HG02981 (cell line): ENCODE data around the gene SLC38A4.
"Not testable (repeated sequence)": the region's sequence is repeated elsewhere in the genome, so short reads cannot be mapped to it uniquely, and the experiment has no call there.

Source experiments
- ATAC-seq: cut with Tn5 transposase; IDR thresholded peaks from one replicate; pipeline ENCODE4 v1.9.1; 2021; ENCODE audit warnings: mild to moderate bottlenecking, moderate library complexity; ENCODE audit not compliant: unreplicated experiment

SLC38A4 gene

GRCh38 chr12:46825591-46826414, at the start of gene SLC38A4:
Gene SLC38A4, minus strand, starts transcription at chr12:46825997. Its CDS starts 32,926 bp downstream, at chr12:46793071.
- no peak for ATAC-seq

GRCh38 chr12:46875095-46875494, 49.3 kb upstream of the SLC38A4 start:
- no peak for ATAC-seq

GRCh38 chr12:46874642-46875041, 48.8 kb upstream of the SLC38A4 start:
- no peak for ATAC-seq

- ATAC-seq, result no peak
Measured at GRCh38 chr12:46872135-46872534, 46.3 kb upstream of the SLC38A4 start.

- no peak for ATAC-seq
Measured at GRCh38 chr12:46865311-46865710, 39.5 kb upstream of the SLC38A4 start.

- no peak for ATAC-seq
Measured at GRCh38 chr12:46858368-46858767, 32.6 kb upstream of the SLC38A4 start.

GRCh38 chr12:46857486-46857885, 31.7 kb upstream of the SLC38A4 start:
- no peak for ATAC-seq

- ATAC-seq, result no peak
Measured at GRCh38 chr12:46855760-46856159, 30.0 kb upstream of the SLC38A4 start.

- ATAC-seq, result not testable (repeated sequence)
Measured at GRCh38 chr12:46854188-46854587, 28.4 kb upstream of the SLC38A4 start.

GRCh38 chr12:46848792-46849191, 23.0 kb upstream of the SLC38A4 start:
- ATAC-seq, result not testable (repeated sequence)

GRCh38 chr12:46847001-46847400, 21.2 kb upstream of the SLC38A4 start:
- no peak for ATAC-seq

- no peak for ATAC-seq
Measured at GRCh38 chr12:46843811-46844210, 18.0 kb upstream of the SLC38A4 start.

GRCh38 chr12:46841891-46842290, 16.1 kb upstream of the SLC38A4 start:
- ATAC-seq, result no peak

- ATAC-seq, result no peak
Measured at GRCh38 chr12:46839964-46840363, 14.2 kb upstream of the SLC38A4 start.

- ATAC-seq, result no peak
Measured at GRCh38 chr12:46839232-46839631, 13.4 kb upstream of the SLC38A4 start.

GRCh38 chr12:46835785-46836184, 10.0 kb upstream of the SLC38A4 start:
- ATAC-seq, result no peak

- ATAC-seq, result no peak
Measured at GRCh38 chr12:46832130-46832704, 6.4 kb upstream of the SLC38A4 start.

GRCh38 chr12:46831335-46832129, 5.7 kb upstream of the SLC38A4 start:
- no peak for ATAC-seq

GRCh38 chr12:46830731-46831334, 5.0 kb upstream of the SLC38A4 start:
- no peak for ATAC-seq

GRCh38 chr12:46824709-46825108, 1.1 kb downstream of the SLC38A4 start:
- no peak for ATAC-seq

GRCh38 chr12:46818642-46819041, 7.2 kb downstream of the SLC38A4 start:
- no peak for ATAC-seq
